Measurements from ENCODE around the gene C3.
A peak's percentile ranks its signal among the peaks of the same experiment; 100 is the strongest.

The C3 gene

DNA sequence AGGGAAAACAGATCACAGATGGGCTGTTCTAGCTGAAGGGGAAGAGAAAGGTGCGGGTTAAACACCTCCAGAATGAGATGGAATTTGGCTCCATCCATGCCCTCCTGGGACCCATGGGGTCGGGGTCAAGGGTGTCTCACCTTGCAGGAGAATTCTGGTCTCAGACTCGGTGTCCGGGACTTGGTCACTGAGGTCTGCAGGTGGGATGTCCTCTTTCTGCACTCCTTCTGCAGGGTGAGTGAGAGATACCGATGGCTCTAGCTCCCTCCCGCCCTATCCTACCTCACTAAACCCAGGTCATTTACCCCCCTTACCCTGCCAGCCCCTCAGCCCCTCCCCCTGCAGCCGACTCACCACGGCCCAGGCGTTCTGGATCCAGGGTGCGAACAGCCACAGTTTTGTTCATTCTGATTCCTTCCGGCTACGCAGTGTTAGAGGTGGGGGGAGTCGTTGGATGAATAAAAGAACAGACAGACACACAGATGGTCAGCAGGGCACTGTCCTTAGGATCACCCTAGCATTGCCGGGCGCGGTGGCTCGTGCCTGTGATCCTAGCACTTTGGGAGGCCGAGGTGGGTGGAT is 24.1 kb downstream of the C3 start:
- Histone ChIP-seq H4K20me1 (ENCODE audit: insufficient read depth, low read length) (no peaks in the 10 kb centered on the region), H3K4me3 (ENCODE audit: low read depth in 1 of 2, low read length in 2 of 2) (no peak overlapping the region), H3K9ac (ENCODE audit: low read depth, low read length) (no peak overlapping the region), H3K27me3 (ENCODE audit: insufficient read depth, low read length, poor library complexity) (no peaks in the 10 kb centered on the region), H3K36me3 (ENCODE audit: insufficient read depth, low read length) (no peaks in the 10 kb centered on the region), H3K27ac (ENCODE audit: low read length) (no peak overlapping the region), H3K9me3 (ENCODE audit: insufficient read depth, low read length, severe bottlenecking) (no peaks in the 10 kb centered on the region), H3K4me2 (ENCODE audit: insufficient read depth, low read length) (no peak overlapping the region), H2AFZ (ENCODE audit: low read depth, low read length) (no peak overlapping the region), H3K79me2 (ENCODE audit: insufficient read depth, low read length) (no peaks in the 10 kb centered on the region), H3K4me1 (ENCODE audit: insufficient read depth, low read length) (no peaks in the 10 kb centered on the region)
- ATAC-seq (ENCODE audit: insufficient read depth, low read depth): no peak
- TF ChIP-seq EZH2 (IDR thresholded peaks at IDR 0.05; ENCODE audit: borderline replicate concordance, low read depth, low read length, severe bottlenecking): no peak
- TF ChIP-seq, protein P1, sequence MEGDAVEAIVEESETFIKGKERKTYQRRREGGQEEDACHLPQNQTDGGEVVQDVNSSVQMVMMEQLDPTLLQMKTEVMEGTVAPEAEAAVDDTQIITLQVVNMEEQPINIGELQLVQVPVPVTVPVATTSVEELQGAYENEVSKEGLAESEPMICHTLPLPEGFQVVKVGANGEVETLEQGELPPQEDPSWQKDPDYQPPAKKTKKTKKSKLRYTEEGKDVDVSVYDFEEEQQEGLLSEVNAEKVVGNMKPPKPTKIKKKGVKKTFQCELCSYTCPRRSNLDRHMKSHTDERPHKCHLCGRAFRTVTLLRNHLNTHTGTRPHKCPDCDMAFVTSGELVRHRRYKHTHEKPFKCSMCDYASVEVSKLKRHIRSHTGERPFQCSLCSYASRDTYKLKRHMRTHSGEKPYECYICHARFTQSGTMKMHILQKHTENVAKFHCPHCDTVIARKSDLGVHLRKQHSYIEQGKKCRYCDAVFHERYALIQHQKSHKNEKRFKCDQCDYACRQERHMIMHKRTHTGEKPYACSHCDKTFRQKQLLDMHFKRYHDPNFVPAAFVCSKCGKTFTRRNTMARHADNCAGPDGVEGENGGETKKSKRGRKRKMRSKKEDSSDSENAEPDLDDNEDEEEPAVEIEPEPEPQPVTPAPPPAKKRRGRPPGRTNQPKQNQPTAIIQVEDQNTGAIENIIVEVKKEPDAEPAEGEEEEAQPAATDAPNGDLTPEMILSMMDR (IDR thresholded peaks at IDR 0.05; ENCODE audit: borderline replicate concordance, extremely low read depth, low read length, poor library complexity, severe bottlenecking): no peak
- DNase-seq: no peak

DNA sequence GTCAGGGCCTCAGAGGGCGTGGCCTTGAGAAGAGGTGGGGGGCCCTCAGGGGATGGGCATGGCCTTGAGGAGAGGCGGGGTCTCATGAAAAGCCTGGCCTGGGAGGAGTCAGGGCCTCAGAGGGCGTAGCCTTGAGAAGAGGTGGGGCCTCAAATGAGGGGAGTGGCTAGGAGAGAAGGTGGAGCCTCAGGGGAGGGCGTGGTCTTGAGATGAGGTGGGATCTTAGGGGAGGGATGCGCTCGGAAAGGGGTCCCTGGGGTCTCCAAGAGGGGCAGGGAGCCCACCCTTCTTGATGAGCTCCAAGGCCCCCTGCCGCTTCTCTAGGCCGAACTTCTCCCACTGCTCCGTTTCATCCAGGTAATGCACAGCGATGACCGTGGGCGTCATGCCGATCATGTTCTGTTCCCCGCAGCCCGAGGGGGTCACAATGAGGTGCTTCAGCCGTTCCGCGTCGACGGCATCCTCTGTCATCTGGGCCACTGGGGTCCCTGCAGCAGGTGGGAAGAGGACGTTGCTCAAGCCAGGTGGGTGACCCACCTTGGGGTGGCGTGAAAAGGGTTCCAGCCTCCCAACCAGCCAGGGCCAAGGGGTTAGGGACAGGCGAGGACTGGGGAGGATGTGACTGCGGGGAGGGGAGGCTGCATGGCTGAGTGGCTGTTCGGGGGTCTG is 26.2 kb downstream of the C3 start:
- H3K4me2 ChIP-seq (ENCODE audit: insufficient read depth, low read length): no peak overlapping the region
- TF ChIP-seq, protein P1 (IDR thresholded peaks at IDR 0.05; ENCODE audit: borderline replicate concordance, extremely low read depth, low read length, poor library complexity, severe bottlenecking): no peak
- TF ChIP-seq EZH2 (IDR thresholded peaks at IDR 0.05; ENCODE audit: borderline replicate concordance, low read depth, low read length, severe bottlenecking): no peak

DNA sequence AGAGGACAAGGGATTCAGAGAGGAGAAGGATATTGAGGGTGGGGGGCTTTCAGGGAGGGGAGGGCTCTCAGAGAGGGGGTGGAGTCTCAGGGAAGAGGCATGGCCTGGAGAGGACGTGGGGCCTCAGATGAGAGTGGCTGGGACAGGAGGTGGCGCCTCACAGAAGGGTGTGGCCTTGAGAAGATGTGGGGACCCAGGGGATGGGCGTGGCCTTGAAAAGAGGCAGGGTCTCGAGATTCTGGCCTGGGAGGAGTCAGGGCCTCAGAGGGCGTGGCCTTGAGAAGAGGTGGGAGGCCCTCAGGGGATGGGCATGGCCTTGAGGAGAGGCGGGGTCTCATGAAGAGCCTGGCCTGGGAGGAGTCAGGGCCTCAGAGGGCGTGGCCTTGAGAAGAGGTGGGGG is 26.8 kb downstream of the C3 start:
- no peak overlapping the region for H3K27ac ChIP-seq (ENCODE audit: low read length)
- no peaks in the 10 kb centered on the region for H3K27me3 ChIP-seq (ENCODE audit: insufficient read depth, low read length, poor library complexity)
- TF ChIP-seq, protein P1 (IDR thresholded peaks at IDR 0.05; ENCODE audit: borderline replicate concordance, extremely low read depth, low read length, poor library complexity, severe bottlenecking): no peak
- no peak for TF ChIP-seq EZH2 (IDR thresholded peaks at IDR 0.05; ENCODE audit: borderline replicate concordance, low read depth, low read length, severe bottlenecking)
- 0 out of 3 replicates have a peak, but pooled peaks have one; percentile 31 for ATAC-seq (ENCODE audit: insufficient read depth, low read depth)
- no peaks in the 10 kb centered on the region for H4K20me1 ChIP-seq (ENCODE audit: insufficient read depth, low read length)
- no peak overlapping the region for H3K4me2 ChIP-seq (ENCODE audit: insufficient read depth, low read length)
- no peaks in the 10 kb centered on the region for H3K36me3 ChIP-seq (ENCODE audit: insufficient read depth, low read length)
- no peaks in the 10 kb centered on the region for H3K9me3 ChIP-seq (ENCODE audit: insufficient read depth, low read length, severe bottlenecking)
- DNase-seq: peak; percentile 33
- H3K79me2 ChIP-seq (ENCODE audit: insufficient read depth, low read length): no peaks in the 10 kb centered on the region
- H3K4me1 ChIP-seq (ENCODE audit: insufficient read depth, low read length): no peaks in the 10 kb centered on the region
- no peak overlapping the region for H2AFZ ChIP-seq (ENCODE audit: low read depth, low read length)
- H3K4me3 ChIP-seq (ENCODE audit: low read depth in 1 of 2, low read length in 2 of 2): no peak overlapping the region
- no peak overlapping the region for H3K9ac ChIP-seq (ENCODE audit: low read depth, low read length)

More for the DNA sequence above, 26.2 kb downstream of the C3 start:
- Histone ChIP-seq H3K4me1 (ENCODE audit: insufficient read depth, low read length) (no peaks in the 10 kb centered on the region), H3K4me3 (ENCODE audit: low read depth in 1 of 2, low read length in 2 of 2) (no peak overlapping the region), H3K27ac (ENCODE audit: low read length) (no peak overlapping the region), H3K79me2 (ENCODE audit: insufficient read depth, low read length) (no peaks in the 10 kb centered on the region), H3K27me3 (ENCODE audit: insufficient read depth, low read length, poor library complexity) (no peaks in the 10 kb centered on the region), H3K9ac (ENCODE audit: low read depth, low read length) (no peak overlapping the region), H3K36me3 (ENCODE audit: insufficient read depth, low read length) (no peaks in the 10 kb centered on the region), H2AFZ (ENCODE audit: low read depth, low read length) (no peak overlapping the region), H3K9me3 (ENCODE audit: insufficient read depth, low read length, severe bottlenecking) (no peaks in the 10 kb centered on the region), H4K20me1 (ENCODE audit: insufficient read depth, low read length) (no peaks in the 10 kb centered on the region)
- ATAC-seq (ENCODE audit: insufficient read depth, low read depth) (peak; percentile 47; the same call in 2 of the 3 replicates), DNase-seq (no peak)

Data from DND-41 (cell line).